Gastrocnemius medialis (tissue), 4 donors: ENCODE results near the gene UBL4A. TPM values are rescaled to one million over a fixed set of nuclear protein-coding genes. Genes with fewer than 3 reads are reported as not detected.

ENCODE experiments used
- ATAC-seq, 2 donors: fragments of 150-250 bp; one replicate each; pipeline ENCODE4 v1.9.1; 2016
- DNase-seq, 2 donors: peaks; one replicate each; pipeline ENCODE4 v3.0.0-alpha.2; 2019
- H3K27ac ChIP-seq, 4 donors: fragments of 200-600 bp; sonication (generic); 1 replicate in 1 of 4; 2 replicates in 3 of 4; pipeline ENCODE4 v1.5.1; 2016 to 2018; ENCODE audit warnings: mild to moderate bottlenecking in 2 of 4, moderate library complexity in 1 of 4
- H3K27me3 ChIP-seq, 3 donors: fragments of 200-600 bp; sonication (generic) in 2 of 3; 1 replicate in 1 of 3; 2 replicates in 2 of 3; pipeline versions ENCODE4 v1.5.1 to v1.6.0; 2016 to 2019; ENCODE audit warnings: mild to moderate bottlenecking in 1 of 3, moderate library complexity in 1 of 3
- H3K36me3 ChIP-seq, 2 donors: fragments of 200-600 bp; sonication (generic) in 1 of 2; one replicate each; pipeline ENCODE4 v1.5.1; 2017 to 2018
- H3K4me1 ChIP-seq, 2 donors: fragments of 200-600 bp; sonication (generic) in 1 of 2; one replicate each; pipeline ENCODE4 v1.5.1; 2016 to 2017; ENCODE audit warnings: mild to moderate bottlenecking in 2 of 2
- H3K4me3 ChIP-seq, 4 donors: fragments of 200-600 bp; sonication (generic) in 3 of 4; 1 replicate in 1 of 4; 2 replicates in 3 of 4; pipeline ENCODE4 v1.5.1; 2016 to 2019; ENCODE audit warnings: mild to moderate bottlenecking in 2 of 4
- H3K9me3 ChIP-seq, 3 donors: fragments of 200-600 bp; sonication (generic) in 2 of 3; 1 replicate in 1 of 3; 2 replicates in 2 of 3; pipeline ENCODE4 v1.5.1; 2016 to 2019
- POLR2A ChIP-seq, 2 donors: fragments of 450-650 bp; IDR thresholded peaks; one replicate each; pipeline ENCODE4 v1.6.1; 2017; ENCODE audit warnings: antibody characterized with exemption in 2 of 2, mild to moderate bottlenecking in 2 of 2, moderate library complexity in 2 of 2
- in situ Hi-C, 4 donors: fragments of 200-750 bp; cut with MboI; loops; one replicate each; pipeline versions ENCODE4 v1.15.0 to v1.8.0; 2017; ENCODE audit warnings: low sequenced_read_pairs in 4 of 4
- intact Hi-C: fragments of 100-400 bp; cut with DNase I; formaldehyde crosslinking; loops from one replicate; pipeline ENCODE4 v1.15.1; 2023; ENCODE audit warnings: low total_unique reads
- total RNA-seq, 4 donors: library from RNA; depleted of rRNA; stranded (reverse); fragments of >200 nt; gene quantifications; one replicate each; pipeline versions ENCODE4 v1.1.0 to v1.2.3, GENCODE V29; 2016
- TF ChIP-seq, protein P1 (sequence below), 5 experiments: fragments of 450-650 bp in 3 of 5; fragments of 200-600 bp in 2 of 5; sonication (generic) in 2 of 5; IDR thresholded peaks in 4 of 5; conservative IDR thresholded peaks in 1 of 5; 1 replicate in 4 of 5; 2 replicates in 1 of 5; pipeline ENCODE4 v1.5.1; 2016 to 2019; ENCODE audit warnings: antibody characterized with exemption in 5 of 5, mild to moderate bottlenecking in 3 of 5, moderate library complexity in 3 of 5

The UBL4A gene
- total RNA-seq, 4 donors from 2014 or later: 54.6 to 116 (median 79.8) TPM

DNA sequence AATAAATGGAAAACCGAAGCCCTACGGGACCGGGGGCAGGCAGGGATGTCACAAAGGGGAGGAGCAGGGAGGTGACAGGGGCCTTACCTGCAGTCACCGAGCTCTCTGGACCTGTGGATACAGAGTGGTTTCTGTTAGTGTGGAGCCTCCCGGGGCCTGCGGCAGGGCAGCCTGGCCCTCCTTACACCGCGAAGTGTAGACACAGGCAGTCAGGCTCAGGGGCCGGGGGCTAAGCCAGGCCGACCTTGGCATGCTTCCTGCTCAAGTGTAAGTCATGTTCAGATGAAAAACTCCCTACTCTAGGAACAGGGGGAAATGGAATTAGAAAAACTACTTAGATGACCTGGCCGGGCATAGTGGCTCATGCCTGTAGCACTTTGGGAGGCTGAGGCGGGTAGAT, 25.3 kb upstream of the UBL4A start:
- intact Hi-C loops (loop anchor here (10.0 kb wide), 1 partner anchor 587 kb away; the partner anchor contains the start of gene ARHGAP4), in situ Hi-C loops (no loop called here)
- DNase-seq (no peak), ATAC-seq (no peak)
- Histone ChIP-seq H3K36me3 (no peaks in the 10 kb centered on the region), H3K27me3 (no peaks in the 10 kb centered on the region), H3K4me3 (no peak overlapping the region), H3K4me1 (peaks cover 0 to 9% of the 10 kb centered on the region in 2 donors), H3K9me3 (no peaks in the 10 kb centered on the region), H3K27ac (no peak overlapping the region)
- TF ChIP-seq POLR2A (IDR thresholded peaks at IDR 0.05): no peak
- TF ChIP-seq, protein P1, sequence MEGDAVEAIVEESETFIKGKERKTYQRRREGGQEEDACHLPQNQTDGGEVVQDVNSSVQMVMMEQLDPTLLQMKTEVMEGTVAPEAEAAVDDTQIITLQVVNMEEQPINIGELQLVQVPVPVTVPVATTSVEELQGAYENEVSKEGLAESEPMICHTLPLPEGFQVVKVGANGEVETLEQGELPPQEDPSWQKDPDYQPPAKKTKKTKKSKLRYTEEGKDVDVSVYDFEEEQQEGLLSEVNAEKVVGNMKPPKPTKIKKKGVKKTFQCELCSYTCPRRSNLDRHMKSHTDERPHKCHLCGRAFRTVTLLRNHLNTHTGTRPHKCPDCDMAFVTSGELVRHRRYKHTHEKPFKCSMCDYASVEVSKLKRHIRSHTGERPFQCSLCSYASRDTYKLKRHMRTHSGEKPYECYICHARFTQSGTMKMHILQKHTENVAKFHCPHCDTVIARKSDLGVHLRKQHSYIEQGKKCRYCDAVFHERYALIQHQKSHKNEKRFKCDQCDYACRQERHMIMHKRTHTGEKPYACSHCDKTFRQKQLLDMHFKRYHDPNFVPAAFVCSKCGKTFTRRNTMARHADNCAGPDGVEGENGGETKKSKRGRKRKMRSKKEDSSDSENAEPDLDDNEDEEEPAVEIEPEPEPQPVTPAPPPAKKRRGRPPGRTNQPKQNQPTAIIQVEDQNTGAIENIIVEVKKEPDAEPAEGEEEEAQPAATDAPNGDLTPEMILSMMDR (IDR thresholded peaks at IDR 0.05 in 4 of 5, conservative IDR thresholded peaks at IDR 0.05 in 1 of 5): no peak

DNA sequence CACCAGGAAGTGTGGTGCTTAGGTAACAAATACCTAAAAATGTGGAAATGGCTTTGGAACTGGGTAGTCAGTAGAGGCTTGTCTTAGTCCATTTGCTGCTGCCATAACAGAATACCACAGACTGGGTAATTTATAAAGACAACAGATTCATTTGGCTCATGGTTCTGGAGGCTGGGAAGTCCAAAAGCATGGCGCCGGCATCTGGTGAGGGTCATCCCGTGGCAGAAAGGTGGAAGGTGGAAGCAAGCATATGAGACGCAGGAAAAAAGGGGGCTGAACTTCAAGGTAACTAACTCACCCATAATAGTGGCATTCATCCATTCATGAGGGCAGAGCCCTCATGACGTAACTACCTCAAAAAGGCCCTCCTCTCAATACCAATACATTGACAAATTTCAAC, 23.0 kb upstream of the UBL4A start:
- H3K4me3 ChIP-seq: no peak overlapping the region
- H3K36me3 ChIP-seq: peaks cover 0 to 4% of the 10 kb centered on the region in 2 donors
- no peak for TF ChIP-seq POLR2A (IDR thresholded peaks at IDR 0.05)
- TF ChIP-seq, protein P1 (IDR thresholded peaks at IDR 0.05 in 4 of 5, conservative IDR thresholded peaks at IDR 0.05 in 1 of 5): no peak
- H3K27ac ChIP-seq: no peak overlapping the region
- no peaks in the 10 kb centered on the region for H3K27me3 ChIP-seq
- no peak for ATAC-seq
- in situ Hi-C loops: no loop called here
- DNase-seq: no peak
- intact Hi-C loops: no loop called here
- no peaks in the 10 kb centered on the region for H3K9me3 ChIP-seq
- no peaks in the 10 kb centered on the region for H3K4me1 ChIP-seq

DNA sequence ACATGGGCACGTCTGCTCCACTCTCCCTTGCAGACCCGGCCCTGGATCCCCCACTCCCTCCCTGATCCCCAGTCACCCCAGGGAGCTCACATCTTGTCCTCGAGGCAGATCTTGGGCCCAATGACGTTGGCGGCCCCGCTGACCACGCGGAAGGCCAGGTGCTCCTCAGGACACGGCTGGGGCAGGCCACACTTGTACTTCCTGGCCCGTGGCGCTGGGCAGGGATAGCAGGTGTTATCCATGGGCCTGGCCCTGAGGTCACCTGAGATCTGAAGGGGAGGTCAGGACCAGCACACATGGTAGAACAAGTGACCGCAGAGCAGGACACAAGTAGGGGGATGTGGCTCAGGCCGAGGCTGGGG, 21.9 kb upstream of the UBL4A start:
- Histone ChIP-seq H3K27ac (no peak overlapping the region), H3K4me3 (no peak overlapping the region), H3K9me3 (no peaks in the 10 kb centered on the region), H3K4me1 (no peaks in the 10 kb centered on the region), H3K27me3 (no peaks in the 10 kb centered on the region), H3K36me3 (peaks cover 0 to 4% of the 10 kb centered on the region in 2 donors)
- ATAC-seq: no peak
- no peak for DNase-seq
- TF ChIP-seq, protein P1 (IDR thresholded peaks at IDR 0.05 in 4 of 5, conservative IDR thresholded peaks at IDR 0.05 in 1 of 5): no peak
- intact Hi-C loops (no loop called here), in situ Hi-C loops (no loop called here)

DNA sequence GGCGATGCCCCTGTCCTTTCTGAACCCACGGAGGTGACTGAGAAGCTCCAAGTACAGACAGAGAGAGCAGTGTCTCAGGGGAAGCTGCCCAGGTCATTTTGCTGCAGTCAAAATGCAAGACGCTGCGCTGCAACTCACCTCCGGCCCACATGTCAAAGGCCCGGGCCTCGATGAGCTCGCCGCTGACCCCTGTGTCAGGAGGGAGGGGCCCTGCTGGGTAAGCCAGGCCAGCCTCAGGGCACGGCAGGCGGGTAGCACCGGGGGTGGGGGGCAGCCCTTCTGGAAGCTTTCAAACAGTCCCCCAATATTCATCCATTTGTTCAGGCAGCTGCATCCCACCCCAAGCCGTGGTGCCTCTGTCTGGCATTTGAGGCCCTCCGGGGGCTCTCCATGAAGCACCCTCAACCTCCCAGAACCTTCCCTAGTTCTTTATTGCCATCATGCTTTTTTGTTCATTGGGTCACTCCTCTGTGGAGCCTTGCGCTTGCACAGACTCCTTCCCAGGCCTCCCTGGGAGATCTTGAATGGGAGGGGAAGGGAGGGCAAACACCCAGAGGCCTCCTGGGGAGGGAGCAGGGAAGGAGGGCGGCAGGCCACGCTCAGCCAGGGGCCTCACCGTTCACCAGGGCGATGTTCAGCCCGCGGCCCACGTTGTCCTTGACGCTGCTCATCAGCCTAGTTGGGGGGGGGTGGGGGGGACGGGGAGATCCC, 21.4 kb upstream of the UBL4A start:
- intact Hi-C loops (no loop called here), in situ Hi-C loops (no loop called here)
- H3K9me3 ChIP-seq: no peaks in the 10 kb centered on the region
- H3K4me1 ChIP-seq: no peaks in the 10 kb centered on the region
- peaks cover 0 to 4% of the 10 kb centered on the region in 2 donors for H3K36me3 ChIP-seq
- no peaks in the 10 kb centered on the region for H3K27me3 ChIP-seq
- no peak overlapping the region for H3K4me3 ChIP-seq
- ATAC-seq (no peak), DNase-seq (no peak)
- TF ChIP-seq, protein P1 (IDR thresholded peaks at IDR 0.05 in 4 of 5, conservative IDR thresholded peaks at IDR 0.05 in 1 of 5): no peak
- no peak for TF ChIP-seq POLR2A (IDR thresholded peaks at IDR 0.05)
- no peak overlapping the region for H3K27ac ChIP-seq
